MV-4-11 (cell line): ENCODE results near the gene VPS45.
"Not testable (repeated sequence)": the region's sequence is repeated elsewhere in the genome, so short reads cannot be mapped to it uniquely, and the experiment has no call there.

Experiments used
- DNase-seq: peaks from one replicate; lab custom pipeline; 2025; lab: John Stamatoyannopoulos, UW

Gene VPS45

GRCh38 chr1:150160964-150161621 lies 93.5 kb downstream of the VPS45 start:
- no peak for DNase-seq

- no peak for DNase-seq
Observed at GRCh38 chr1:150161747-150162581, 94.4 kb downstream of the VPS45 start.

- DNase-seq, result no peak
Observed at GRCh38 chr1:150162582-150162861, 94.9 kb downstream of the VPS45 start.

GRCh38 chr1:150162862-150163706 lies 95.5 kb downstream of the VPS45 start:
- DNase-seq, result peak; percentile 92

- DNase-seq, result peak; percentile 57
Observed at GRCh38 chr1:150164224-150164623, 96.6 kb downstream of the VPS45 start.

GRCh38 chr1:150164779-150165178 lies 97.2 kb downstream of the VPS45 start:
- DNase-seq, result no peak

GRCh38 chr1:150165622-150166612 lies 98.3 kb downstream of the VPS45 start:
- DNase-seq, result peak; percentile 27

- DNase-seq, result peak; percentile 12
Observed at GRCh38 chr1:150168960-150169601, 101.5 kb downstream of the VPS45 start.

GRCh38 chr1:150171801-150172200 lies 104.2 kb downstream of the VPS45 start:
- no peak for DNase-seq

- no peak for DNase-seq
Observed at GRCh38 chr1:150173141-150173585, 105.6 kb downstream of the VPS45 start.

- peak; percentile 84 for DNase-seq
Observed at GRCh38 chr1:150176593-150176992, 109.0 kb downstream of the VPS45 start.

- peak; percentile 74 for DNase-seq
Observed at GRCh38 chr1:150178548-150178947, 111.0 kb downstream of the VPS45 start.

- no peak for DNase-seq
Observed at GRCh38 chr1:150179867-150180266, 112.3 kb downstream of the VPS45 start.

GRCh38 chr1:150180474-150180873 lies 112.9 kb downstream of the VPS45 start:
- DNase-seq, result peak; percentile 80

GRCh38 chr1:150182247-150182646 lies 114.7 kb downstream of the VPS45 start:
- DNase-seq, result no peak

- DNase-seq, result peak; percentile 55
Observed at GRCh38 chr1:150183061-150183460, 115.5 kb downstream of the VPS45 start.

- no peak for DNase-seq
Observed at GRCh38 chr1:150185481-150185880, 117.9 kb downstream of the VPS45 start.

GRCh38 chr1:150186438-150186788 lies 118.8 kb downstream of the VPS45 start:
- DNase-seq, result not testable (repeated sequence)

- DNase-seq, result peak; percentile 87
Observed at GRCh38 chr1:150186789-150187559, 119.4 kb downstream of the VPS45 start.

- no peak for DNase-seq
Observed at GRCh38 chr1:150187560-150187931, 120.0 kb downstream of the VPS45 start.
